Kidney capillary endothelial cell (primary cell): Measurements from ENCODE around the gene ACIN1.

Experiments used
- DNase-seq: peaks from one replicate; pipeline ENCODE4 v3.0.0-alpha.2; 2018; ENCODE audit warnings: low spot score

Gene ACIN1, protein sequence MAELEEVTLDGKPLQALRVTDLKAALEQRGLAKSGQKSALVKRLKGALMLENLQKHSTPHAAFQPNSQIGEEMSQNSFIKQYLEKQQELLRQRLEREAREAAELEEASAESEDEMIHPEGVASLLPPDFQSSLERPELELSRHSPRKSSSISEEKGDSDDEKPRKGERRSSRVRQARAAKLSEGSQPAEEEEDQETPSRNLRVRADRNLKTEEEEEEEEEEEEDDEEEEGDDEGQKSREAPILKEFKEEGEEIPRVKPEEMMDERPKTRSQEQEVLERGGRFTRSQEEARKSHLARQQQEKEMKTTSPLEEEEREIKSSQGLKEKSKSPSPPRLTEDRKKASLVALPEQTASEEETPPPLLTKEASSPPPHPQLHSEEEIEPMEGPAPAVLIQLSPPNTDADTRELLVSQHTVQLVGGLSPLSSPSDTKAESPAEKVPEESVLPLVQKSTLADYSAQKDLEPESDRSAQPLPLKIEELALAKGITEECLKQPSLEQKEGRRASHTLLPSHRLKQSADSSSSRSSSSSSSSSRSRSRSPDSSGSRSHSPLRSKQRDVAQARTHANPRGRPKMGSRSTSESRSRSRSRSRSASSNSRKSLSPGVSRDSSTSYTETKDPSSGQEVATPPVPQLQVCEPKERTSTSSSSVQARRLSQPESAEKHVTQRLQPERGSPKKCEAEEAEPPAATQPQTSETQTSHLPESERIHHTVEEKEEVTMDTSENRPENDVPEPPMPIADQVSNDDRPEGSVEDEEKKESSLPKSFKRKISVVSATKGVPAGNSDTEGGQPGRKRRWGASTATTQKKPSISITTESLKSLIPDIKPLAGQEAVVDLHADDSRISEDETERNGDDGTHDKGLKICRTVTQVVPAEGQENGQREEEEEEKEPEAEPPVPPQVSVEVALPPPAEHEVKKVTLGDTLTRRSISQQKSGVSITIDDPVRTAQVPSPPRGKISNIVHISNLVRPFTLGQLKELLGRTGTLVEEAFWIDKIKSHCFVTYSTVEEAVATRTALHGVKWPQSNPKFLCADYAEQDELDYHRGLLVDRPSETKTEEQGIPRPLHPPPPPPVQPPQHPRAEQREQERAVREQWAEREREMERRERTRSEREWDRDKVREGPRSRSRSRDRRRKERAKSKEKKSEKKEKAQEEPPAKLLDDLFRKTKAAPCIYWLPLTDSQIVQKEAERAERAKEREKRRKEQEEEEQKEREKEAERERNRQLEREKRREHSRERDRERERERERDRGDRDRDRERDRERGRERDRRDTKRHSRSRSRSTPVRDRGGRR

GRCh38 chr14:23094666-23095195 lies at the start of gene ACIN1:
Gene ACIN1, minus strand, starts transcription at chr14:23095136. Its CDS starts 24 bp downstream, at chr14:23095112.
- DNase-seq, result peak; percentile 88

DNA sequence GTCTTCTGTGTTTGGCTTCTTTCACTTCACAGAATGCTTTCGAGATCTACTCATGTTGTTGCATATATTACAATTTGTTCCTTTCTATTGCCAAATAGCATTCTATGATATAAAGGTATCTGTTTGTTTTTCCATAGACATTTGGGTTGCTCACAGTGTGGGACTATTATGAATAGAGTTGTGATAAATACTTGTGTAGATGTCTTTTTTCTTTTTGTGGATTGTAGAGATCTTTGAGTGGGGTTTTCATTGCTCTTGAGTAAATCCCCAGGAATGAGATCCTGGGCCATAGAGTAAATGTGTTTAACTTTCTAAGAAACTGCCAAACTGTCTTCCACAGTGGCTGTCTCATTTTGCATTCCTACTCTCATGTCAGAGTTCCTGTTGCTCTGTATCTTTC lies 49.0 kb upstream of the ACIN1 start:
- no peak for DNase-seq

GRCh38 chr14:23142826-23143225 lies 47.9 kb upstream of the ACIN1 start:
- DNase-seq, result no peak

DNA sequence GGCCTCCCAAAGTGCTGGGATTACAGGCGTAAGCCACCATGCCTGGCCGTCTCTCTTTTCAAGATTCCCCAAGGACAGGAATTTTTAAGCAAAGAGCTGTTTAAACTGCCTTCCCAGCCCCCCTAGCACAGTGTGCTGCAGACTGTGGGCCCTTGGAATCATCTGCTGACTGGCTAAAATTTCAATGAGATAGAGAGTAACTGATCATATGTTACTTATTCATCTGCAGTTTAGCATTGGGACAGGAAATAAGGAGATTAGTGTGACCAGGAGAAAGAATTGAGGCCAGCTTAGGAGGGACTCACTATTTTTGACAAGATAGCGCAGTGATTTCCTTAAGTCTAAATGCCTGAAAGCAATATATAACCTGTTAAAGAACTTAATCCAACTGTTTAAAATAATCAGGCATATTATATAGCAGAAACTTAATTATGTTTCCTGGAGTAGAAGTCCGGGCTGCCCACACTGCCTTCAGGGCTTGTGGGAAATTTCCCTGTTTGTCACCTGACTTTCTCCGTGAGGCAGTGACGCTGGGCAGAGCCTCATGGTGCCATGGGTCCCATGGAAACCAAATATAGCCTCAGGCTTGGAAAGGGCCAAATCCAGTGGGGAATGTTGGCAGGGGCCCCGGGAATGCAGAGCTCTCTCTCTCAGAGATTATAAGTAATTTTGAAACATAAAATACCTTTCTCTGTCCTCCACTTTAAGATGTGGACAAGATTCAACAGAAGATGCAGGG lies 46.9 kb upstream of the ACIN1 start:
- no peak for DNase-seq

DNA sequence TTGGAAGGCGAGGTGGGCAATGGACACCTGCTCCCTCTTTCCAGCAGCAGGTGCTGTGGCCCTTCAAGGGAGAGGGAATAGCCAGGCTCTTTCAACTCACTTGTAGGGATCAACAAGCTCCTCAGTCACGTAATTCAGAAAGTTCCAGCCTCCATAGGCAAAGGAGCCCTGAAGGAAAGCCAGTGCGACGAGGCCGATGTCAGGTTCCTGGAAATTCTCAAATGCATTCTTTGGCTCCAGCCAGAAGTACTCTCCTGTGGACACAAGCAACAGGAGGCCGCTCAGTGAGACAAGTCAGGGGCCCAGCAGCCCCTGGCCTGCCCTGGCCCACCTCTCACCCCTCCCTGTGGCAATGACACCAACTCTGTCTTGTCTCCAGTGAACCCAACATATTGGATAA lies 45.4 kb upstream of the ACIN1 start:
- DNase-seq, result no peak

GRCh38 chr14:23139874-23140273 lies 44.9 kb upstream of the ACIN1 start:
- DNase-seq, result no peak

DNA sequence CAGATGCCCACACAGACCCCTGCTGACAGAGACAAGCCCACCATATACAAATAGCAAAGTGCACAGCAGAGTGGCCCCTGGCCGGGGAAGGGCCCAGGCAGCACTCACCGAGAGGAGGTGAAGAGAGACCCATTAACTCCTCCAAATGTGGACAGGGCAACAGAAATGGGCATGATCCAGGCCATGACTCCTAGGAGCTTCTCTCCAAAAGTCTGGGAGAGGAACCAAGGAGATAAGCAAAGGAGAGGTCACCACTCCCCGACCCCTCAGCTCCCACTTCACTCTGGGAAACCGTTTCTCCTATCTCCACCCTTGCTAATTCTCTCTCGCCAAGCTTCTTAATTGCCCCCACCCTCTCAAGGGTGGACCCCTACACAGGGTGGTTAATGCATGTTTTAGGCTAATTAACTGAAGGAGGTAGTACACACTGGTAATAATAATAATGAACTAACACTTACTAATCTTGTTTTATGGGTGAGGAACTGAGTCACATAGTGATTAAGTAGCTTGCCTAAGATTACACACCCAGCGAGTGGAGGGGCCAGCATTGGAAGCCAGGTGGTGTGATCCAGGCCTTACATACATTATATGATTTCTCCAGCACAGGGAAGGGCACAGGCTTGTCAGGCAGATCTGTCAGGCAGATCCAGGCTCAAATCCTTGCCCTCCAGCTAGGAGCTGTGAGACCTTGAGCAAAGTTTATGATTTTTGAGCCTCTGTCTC lies 43.0 kb upstream of the ACIN1 start:
- DNase-seq, result no peak

GRCh38 chr14:23137192-23137812 lies 42.4 kb upstream of the ACIN1 start:
- DNase-seq, result no peak

- no peak for DNase-seq
Observed at GRCh38 chr14:23136566-23137133, 41.7 kb upstream of the ACIN1 start.

- no peak for DNase-seq
Observed at GRCh38 chr14:23132970-23133369, 38.0 kb upstream of the ACIN1 start.

DNA sequence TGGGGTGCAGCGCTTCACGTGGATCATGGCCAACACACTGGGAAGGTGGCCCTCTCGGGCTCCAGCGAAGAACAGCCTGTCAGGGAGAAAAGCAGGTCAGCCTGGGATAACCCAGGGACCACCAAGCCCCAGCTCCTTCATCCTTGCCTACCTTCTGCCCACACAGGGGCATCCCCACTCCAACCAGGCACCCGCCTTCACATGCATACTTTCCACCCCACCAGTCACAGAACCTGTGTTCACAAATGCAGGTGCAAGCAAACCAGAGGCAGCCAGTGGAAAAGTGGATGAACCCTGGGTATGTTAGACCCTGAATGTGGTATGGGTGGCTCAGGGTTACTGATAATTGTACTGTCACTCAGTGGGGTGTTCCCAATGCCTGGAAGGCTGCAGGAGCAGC lies 36.5 kb upstream of the ACIN1 start:
- DNase-seq, result no peak

GRCh38 chr14:23130871-23131270 lies 35.9 kb upstream of the ACIN1 start:
- DNase-seq, result no peak

DNA sequence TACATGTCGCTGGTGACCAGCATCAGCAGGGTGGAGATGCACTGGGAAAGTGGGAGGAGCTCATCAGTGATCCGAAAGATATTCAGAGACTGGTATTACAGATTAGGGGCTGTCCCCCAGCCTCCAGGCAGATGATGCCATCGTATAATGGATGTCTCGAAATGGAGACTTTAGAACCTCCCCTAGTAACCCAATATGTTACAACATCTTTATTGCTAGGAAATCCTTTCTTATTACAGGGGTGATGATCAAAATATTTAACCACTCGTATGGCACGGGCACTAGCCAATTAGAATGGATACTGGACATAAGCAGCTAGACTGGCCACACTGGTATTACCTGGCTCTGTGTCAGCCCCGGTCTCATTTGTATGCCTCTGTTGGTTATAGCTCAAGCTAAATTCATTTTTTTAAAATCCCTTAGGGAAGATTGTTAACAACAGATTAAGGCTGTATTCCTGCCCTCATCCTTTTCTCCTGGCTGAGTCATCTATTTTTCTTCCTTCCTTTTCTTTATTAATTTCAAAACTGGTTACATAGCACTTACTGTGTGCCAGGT lies 34.9 kb upstream of the ACIN1 start:
- no peak for DNase-seq

DNA sequence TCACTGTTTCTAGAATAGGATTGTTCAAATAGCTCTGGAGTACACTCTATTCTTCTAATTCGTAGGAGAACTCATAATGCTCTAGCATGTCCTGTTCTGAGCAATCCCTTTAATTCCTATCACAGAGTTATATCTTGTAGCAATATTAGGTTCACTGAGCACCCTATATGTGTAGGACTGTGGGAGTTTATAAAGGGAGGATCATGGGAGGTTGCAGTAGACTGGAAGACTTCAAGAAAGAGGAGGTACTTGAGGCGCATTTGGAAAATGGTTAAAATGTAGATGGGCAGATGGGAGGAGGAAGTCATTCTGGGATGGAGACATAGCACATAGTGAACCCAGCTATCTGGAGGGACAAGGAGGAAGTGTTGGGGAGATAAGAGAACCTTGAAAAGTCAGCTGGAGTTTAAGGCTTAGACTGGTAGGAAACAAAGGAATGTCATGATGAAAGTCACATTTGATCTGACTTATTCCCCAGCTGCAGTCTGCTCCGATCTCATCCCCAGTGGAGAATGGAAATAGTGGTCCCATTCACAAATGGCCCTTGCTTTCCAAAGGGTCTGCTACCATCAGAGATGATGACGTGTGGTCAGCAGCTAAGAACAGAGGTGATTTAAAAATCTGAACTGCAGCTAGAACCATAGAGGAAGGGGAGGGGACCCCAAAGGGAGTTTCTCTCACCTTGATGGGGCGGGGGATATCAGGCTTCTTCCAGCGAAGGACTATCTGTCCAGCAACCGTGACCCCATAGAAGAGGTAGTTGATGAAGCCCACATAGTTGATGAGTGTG lies 34.2 kb upstream of the ACIN1 start:
- no peak for DNase-seq

GRCh38 chr14:23127861-23128260 lies 32.9 kb upstream of the ACIN1 start:
- DNase-seq, result no peak

GRCh38 chr14:23126548-23127278 lies 31.8 kb upstream of the ACIN1 start:
- no peak for DNase-seq

GRCh38 chr14:23125933-23126524 lies 31.1 kb upstream of the ACIN1 start:
- DNase-seq, result no peak

GRCh38 chr14:23125011-23125410 lies 30.1 kb upstream of the ACIN1 start:
- DNase-seq, result no peak
